Left forelimb (tissue), 1 donor: ENCODE results near the gene AKT2.

Source experiments
- DNase-seq: peaks from one replicate; pipeline ENCODE4 v3.0.0-alpha.2; 2018; ENCODE audit warnings: low spot score

AKT2 gene

DNA sequence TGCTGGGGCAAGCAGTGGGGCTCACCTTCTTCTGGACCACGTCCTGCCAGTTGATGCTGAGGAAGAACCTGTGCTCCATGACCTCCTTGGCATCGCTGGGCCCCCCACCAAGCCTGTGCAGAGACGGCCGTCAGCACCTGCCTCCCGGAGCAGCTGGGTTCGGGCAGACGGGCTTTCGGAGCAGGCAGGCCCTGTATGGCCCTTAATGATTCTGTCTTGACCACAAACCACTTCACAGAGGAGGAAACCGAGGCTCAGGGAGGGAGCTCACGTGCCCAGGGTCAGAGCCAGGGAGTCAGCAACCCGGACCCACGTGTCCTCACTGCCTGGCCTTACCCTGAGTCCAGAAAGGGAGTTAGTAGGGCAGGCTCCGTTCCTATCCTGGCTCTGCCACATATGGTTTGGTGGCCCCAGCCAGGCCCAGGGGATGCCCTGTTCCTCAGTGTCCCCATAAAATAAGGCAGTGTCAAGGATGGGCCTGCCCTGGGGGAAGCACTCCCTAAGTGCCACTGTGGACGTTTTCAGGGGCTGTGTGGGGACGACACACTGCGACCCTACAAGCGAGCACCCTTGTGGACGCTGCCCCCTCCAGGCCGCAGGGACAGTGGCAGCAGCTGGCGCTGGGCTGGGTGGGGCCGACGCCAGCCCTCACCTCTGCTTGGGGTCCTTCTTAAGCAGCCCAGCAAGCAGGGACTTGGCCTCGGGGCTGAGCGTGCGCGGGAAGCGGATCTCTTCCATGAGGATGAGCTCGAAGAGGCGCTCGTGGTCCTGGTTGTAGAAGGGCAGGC is 49.7 kb downstream of the AKT2 start:
- no peak for DNase-seq

- DNase-seq: no peak
Observed at GRCh38 chr19:40234429-40235237, 50.5 kb downstream of the AKT2 start.

DNA sequence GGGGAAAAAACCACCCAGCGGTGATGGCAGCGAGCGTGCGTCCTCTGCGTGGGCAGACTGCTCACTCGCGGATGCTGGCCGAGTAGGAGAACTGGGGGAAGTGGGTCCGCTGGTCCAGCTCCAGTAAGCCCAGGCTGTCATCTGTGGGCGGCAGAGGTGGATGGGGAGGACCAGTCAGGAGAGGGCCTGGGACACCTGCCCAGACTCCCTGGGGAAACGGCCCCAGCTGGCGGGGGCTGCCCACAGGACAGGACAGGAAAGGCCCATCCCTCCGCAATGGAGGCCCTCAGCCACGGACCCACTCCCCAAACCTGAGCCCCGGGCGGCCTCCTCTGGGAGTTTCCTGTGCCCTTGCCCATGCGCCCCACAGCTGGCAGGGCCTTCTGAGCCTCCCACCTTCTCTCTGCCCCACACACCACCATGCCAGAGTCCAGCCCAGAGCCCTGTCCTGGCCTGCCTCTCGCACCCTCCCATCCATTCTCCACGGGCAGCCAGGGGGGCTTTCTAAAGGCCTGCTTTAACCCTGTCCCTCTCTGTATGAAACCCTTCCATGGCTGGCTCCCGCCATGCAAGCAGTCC is 51.2 kb downstream of the AKT2 start:
- DNase-seq: no peak

- DNase-seq: no peak
Observed at GRCh38 chr19:40232949-40233810, 52.0 kb downstream of the AKT2 start.

- DNase-seq: no peak
Observed at GRCh38 chr19:40232479-40232878, 52.7 kb downstream of the AKT2 start.

DNA sequence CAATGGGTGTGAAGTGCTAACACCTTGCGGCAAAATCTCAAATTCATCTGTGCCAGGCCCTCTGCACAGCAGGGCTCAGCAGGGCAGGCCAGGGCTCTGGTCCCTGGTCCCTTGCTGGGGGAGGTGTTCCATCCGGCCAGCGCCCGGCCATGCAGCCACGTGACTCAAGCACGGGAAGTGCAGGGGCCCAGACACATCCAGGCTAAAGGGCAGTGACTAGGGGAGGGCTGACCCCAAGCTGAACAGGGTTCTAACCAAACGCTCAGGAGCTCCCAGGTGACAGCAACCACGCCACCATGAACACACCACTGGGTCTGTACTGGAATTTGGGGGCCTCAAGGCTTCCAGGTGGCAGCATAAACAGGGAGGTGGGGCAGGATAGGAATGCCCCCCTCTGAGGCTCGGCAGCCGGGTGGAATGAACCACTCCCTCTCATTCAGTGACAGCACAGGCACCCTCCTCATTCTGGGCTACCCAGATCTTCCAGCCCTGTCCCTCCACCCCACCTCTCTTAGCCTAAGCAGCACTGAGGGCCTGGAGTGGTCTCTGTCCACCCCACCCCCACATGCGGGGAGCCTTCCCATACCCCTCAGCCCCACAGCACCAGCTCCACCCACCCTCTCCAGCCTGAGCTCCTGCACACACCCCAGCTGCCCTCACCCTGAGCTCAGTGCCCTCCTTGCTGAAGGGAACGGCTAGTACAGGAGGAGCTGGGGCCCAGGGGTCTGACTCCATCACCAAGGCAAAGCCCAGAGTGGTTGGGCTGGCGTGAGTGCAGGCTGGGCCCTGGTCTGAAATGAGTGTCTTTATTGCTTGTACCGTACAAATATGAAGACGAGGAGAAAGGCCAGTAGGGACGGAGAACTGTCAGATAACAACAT is 53.4 kb downstream of the AKT2 start:
- DNase-seq: no peak

DNA sequence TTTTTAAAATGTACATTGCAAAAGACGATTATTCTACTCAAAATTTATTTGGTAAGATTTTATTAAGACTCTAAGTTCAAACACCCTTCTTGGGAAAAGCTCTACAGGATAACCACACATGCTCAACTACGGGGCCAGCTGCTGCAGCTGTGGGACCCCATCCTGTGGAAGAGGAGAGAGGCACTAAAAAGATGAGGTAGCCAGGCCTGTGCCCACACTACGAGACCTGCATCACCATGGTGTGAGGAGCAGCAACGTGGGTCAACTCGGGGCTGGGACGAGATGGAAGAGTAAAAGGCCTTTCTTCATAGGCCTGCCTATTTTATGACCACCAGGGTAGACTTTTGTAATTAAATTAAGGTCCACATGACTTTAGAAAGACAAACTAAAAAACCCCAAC is 54.1 kb downstream of the AKT2 start:
- DNase-seq: no peak

- no peak for DNase-seq
Observed at GRCh38 chr19:40229926-40230417, 55.2 kb downstream of the AKT2 start.

DNA sequence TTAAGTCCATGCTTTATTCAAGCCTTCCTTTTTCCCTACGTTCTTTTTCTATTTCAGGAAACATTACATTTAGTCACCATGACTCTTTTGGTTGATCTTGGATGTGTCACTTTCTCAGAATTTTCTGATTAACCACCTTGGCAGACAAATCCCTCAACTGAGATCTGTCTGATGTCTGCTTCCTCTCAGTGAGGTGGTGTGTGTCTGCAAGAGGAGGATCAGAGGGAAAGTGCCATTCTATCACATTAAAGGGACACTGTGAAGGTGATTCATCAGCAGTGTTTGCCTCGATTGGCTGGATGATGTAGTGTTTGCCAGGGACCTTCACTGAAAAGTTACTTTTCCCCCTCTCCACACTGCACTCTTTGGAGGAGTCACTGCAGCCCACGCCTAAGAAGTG is 55.7 kb downstream of the AKT2 start:
- no peak for DNase-seq

DNA sequence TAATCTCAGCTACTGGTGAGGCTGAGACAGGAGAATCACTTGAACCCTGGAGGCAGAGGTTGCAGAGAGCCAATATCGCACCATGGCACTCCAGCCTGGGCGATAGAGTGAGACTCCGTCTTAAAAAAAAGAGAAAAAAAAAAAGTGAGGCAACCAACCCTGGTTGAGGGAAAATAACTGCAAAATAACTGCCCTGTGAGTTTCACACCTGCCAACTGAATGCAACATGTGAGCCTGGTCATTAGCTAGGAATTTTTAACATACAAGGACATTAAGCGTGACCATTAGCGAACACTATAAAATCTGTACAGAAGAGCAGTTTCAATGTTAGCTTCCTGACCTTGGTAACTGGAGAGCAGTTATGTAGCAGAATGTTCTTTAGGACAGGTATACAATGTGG is 56.3 kb downstream of the AKT2 start:
- no peak for DNase-seq

GRCh38 chr19:40228346-40228745 is 56.8 kb downstream of the AKT2 start:
- no peak for DNase-seq

- DNase-seq: no peak
Observed at GRCh38 chr19:40225440-40226305, 59.5 kb downstream of the AKT2 start.

DNA sequence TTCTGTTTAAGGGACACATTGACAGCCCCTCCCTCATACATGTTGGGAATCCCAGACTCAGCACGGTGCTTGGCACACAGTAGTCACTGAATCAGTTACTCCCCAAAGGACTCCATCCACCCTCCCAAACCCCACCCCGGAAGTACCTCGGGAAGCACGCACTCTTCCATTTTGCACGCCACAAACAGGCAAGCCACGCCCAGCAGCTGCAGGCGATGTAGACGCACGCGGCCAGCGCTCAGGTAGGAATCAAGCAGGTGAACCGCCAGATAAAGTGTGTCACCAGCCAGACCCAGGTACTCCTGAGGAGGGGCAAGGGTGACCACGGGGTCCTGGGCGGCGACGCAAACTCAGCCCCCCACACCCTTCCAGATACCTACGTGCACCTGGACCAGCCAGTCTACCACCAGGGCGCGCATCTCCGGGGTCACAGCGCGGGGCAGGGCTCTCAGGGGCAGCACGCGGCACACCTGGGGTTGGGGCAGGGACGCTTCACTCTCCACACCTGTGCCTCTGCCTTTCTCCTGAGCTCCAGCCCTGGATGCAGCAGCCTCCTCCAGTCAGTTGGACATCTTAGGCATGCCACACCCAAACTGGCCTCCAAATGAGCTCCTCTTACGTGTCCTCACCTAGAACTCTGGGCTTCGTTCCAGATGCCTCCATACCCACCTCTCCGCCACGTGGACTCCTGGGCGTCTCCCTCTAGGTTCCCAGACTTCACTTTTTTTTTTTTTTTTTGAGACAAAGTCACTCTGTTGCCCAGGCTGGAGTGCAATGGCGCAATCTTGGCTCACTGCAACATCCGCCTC is 60.6 kb downstream of the AKT2 start:
- DNase-seq: no peak

- DNase-seq: no peak
Observed at GRCh38 chr19:40223135-40223822, 61.9 kb downstream of the AKT2 start.

- DNase-seq: no peak
Observed at GRCh38 chr19:40221858-40222619, 63.1 kb downstream of the AKT2 start.

- no peak for DNase-seq
Observed at GRCh38 chr19:40220674-40221073, 64.5 kb downstream of the AKT2 start.

DNA sequence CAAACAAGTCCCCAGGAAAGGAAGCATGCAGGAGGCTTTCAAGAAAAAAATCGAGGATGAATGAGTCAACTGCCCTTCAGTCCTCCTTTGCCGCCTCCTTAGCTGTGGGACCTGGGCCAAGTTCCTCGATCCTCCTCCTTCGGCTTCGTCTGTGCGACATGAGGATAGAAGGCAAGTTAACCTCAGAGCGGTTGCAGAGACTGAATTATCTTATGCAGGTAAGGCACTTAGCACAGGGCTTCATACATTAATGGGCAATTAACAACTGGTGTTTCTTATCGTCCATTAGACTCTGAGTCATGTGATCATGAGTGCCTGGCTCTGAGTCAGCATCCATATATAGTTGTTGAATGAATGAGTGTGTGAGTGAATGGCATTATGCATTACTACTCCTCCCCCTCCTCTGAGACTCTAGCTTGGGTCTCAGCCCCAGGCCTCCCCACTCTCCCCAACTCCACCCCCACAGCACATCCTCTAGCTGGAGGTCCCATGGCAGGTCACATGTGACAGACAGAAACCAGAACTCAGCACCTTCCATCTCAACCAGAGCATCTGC is 65.3 kb downstream of the AKT2 start:
- no peak for DNase-seq
